Mesothelial cell of epicardium (in vitro differentiated cells): ENCODE measurements around the gene FGR. TPM values are rescaled to one million over a fixed set of nuclear protein-coding genes. Genes with fewer than 3 reads are reported as not detected.
"Not testable (repeated sequence)": the region's sequence is repeated elsewhere in the genome, so short reads cannot be mapped to it uniquely, and the experiment has no call there.

Source experiments
- DNase-seq, 2 experiments: peaks; one replicate each; pipeline ENCODE4 v3.0.0; 2021; ENCODE audit warnings: low spot score in 2 of 2; ENCODE audit not compliant: unreplicated experiment in 2 of 2
- H3K27ac Mint-ChIP-seq: 2 replicates; pipeline ENCODE4 v1.8.0; 2021; ENCODE audit warnings: mixed read lengths
- H3K27me3 Mint-ChIP-seq: 2 replicates; pipeline ENCODE4 v1.8.0; 2021; ENCODE audit warnings: low read depth, mixed read lengths
- H3K36me3 Mint-ChIP-seq: 2 replicates; pipeline ENCODE4 v1.8.0; 2021; ENCODE audit warnings: mixed read lengths
- H3K4me1 Mint-ChIP-seq: 2 replicates; pipeline ENCODE4 v1.8.0; 2021; ENCODE audit warnings: mixed read lengths
- H3K4me3 Mint-ChIP-seq: 2 replicates; pipeline ENCODE4 v1.8.0; 2021; ENCODE audit warnings: mild to moderate bottlenecking, moderate library complexity, mixed read lengths
- H3K9me3 Mint-ChIP-seq: 2 replicates; pipeline ENCODE4 v1.8.0; 2021; ENCODE audit warnings: mixed read lengths
- CTCF ChIP-seq: fragments of 200-600 bp; sonication (generic); IDR thresholded peaks from one replicate; pipeline ENCODE4 v1.5.0; 2021; ENCODE audit warnings: antibody characterized with exemption; ENCODE audit not compliant: unreplicated experiment
- total RNA-seq: library from RNA; stranded (reverse); gene quantifications from 3 replicates; pipeline ENCODE4 v1.2.1, GENCODE V29; 2021

The FGR gene
- total RNA-seq, 1 donor from 2014 or later = 0.11 TPM

- H3K4me1 Mint-ChIP-seq = peaks cover 6% of the 10 kb centered on the region
- no peaks in the 10 kb centered on the region for H3K9me3 Mint-ChIP-seq
- H3K27ac Mint-ChIP-seq = no peak overlapping the region
- no peak for DNase-seq
- no peak overlapping the region for H3K4me3 Mint-ChIP-seq
- peaks cover 2% of the 10 kb centered on the region for H3K27me3 Mint-ChIP-seq
- no peaks in the 10 kb centered on the region for H3K36me3 Mint-ChIP-seq
- TF ChIP-seq CTCF = no peak
These were observed 10.4 kb downstream of the FGR start for GRCh38 chr1:27624467-27625178.

GRCh38 chr1:27623327-27624212 lies 11.4 kb downstream of the FGR start:
- Mint-ChIP-seq H3K36me3 (no peaks in the 10 kb centered on the region), H3K27ac (no peak overlapping the region), H3K27me3 (no peaks in the 10 kb centered on the region), H3K4me1 (peaks cover 6% of the 10 kb centered on the region), H3K4me3 (no peak overlapping the region), H3K9me3 (no peaks in the 10 kb centered on the region)
- no peak for TF ChIP-seq CTCF
- DNase-seq = no peak

- H3K27ac Mint-ChIP-seq = no peak overlapping the region
- DNase-seq = no peak
- TF ChIP-seq CTCF = no peak
- no peaks in the 10 kb centered on the region for H3K36me3 Mint-ChIP-seq
- H3K27me3 Mint-ChIP-seq = no peaks in the 10 kb centered on the region
- peaks cover 6% of the 10 kb centered on the region for H3K4me1 Mint-ChIP-seq
- H3K4me3 Mint-ChIP-seq = no peak overlapping the region
- H3K9me3 Mint-ChIP-seq = no peaks in the 10 kb centered on the region
These were observed 12.2 kb downstream of the FGR start for GRCh38 chr1:27622828-27623227.

- Mint-ChIP-seq H3K36me3 (no peaks in the 10 kb centered on the region), H3K4me3 (no peak overlapping the region), H3K27me3 (no peaks in the 10 kb centered on the region), H3K9me3 (no peaks in the 10 kb centered on the region), H3K4me1 (peaks cover 6% of the 10 kb centered on the region), H3K27ac (no peak overlapping the region)
- DNase-seq = no peak
- TF ChIP-seq CTCF = no peak
These were observed 13.7 kb downstream of the FGR start for GRCh38 chr1:27621051-27621920.

- not testable (repeated sequence) for H3K27ac Mint-ChIP-seq, H3K9me3 Mint-ChIP-seq, H3K27me3 Mint-ChIP-seq, DNase-seq, H3K36me3 Mint-ChIP-seq, H3K4me3 Mint-ChIP-seq
- peaks cover 10% of the 10 kb centered on the region for H3K4me1 Mint-ChIP-seq
These were observed 15.1 kb downstream of the FGR start for GRCh38 chr1:27619782-27620438.
